DND-41 (cell line): Measurements from ENCODE around the gene NRG2.

Experiments used
- ATAC-seq: fragments of 200-7000 bp; cut with Tn5 transposase; 3 replicates; pipeline ENCODE4 v1.9.1; 2021; ENCODE audit warnings: low read depth; ENCODE audit not compliant: insufficient read depth
- DNase-seq: peaks from one replicate; pipeline ENCODE4 v3.0.0-alpha.2; 2020
- H2AFZ ChIP-seq: 2 replicates; pipeline ENCODE4 v1.6.0; 2012; ENCODE audit warnings: low read depth, low read length
- H3K27ac ChIP-seq: 2 replicates; pipeline ENCODE4 v1.5.1; 2012; ENCODE audit warnings: low read length, inconsistent platforms
- H3K27me3 ChIP-seq: fragments of 200-600 bp; sonication (generic); 2 replicates; pipeline ENCODE4 v1.6.0; 2012; ENCODE audit warnings: low read length, mild to moderate bottlenecking, inconsistent platforms; ENCODE audit not compliant: insufficient read depth, poor library complexity
- H3K36me3 ChIP-seq: 2 replicates; pipeline ENCODE4 v1.5.1; 2012; ENCODE audit warnings: low read length, inconsistent platforms; ENCODE audit not compliant: insufficient read depth
- H3K4me1 ChIP-seq: 2 replicates; pipeline ENCODE4 v1.5.1; 2012; ENCODE audit warnings: mild to moderate bottlenecking, low read length; ENCODE audit not compliant: insufficient read depth
- H3K4me2 ChIP-seq: 2 replicates; pipeline ENCODE4 v1.6.0; 2012; ENCODE audit warnings: mild to moderate bottlenecking, moderate library complexity, low read length, inconsistent platforms; ENCODE audit not compliant: insufficient read depth
- H3K4me3 ChIP-seq, 2 experiments: fragments of 200-600 bp in 1 of 2; shearing (Covaris generic) in 1 of 2; 2 replicates each; pipeline ENCODE4 v1.5.1; 2012 to 2016; ENCODE audit warnings: inconsistent platforms in 2 of 2, low read length in 2 of 2, mild to moderate bottlenecking in 2 of 2, low read depth in 1 of 2, moderate library complexity in 1 of 2
- H3K79me2 ChIP-seq: 2 replicates; pipeline ENCODE4 v1.6.0; 2012; ENCODE audit warnings: low read length, inconsistent platforms; ENCODE audit not compliant: insufficient read depth
- H3K9ac ChIP-seq: 2 replicates; pipeline ENCODE4 v1.6.0; 2012; ENCODE audit warnings: low read depth, mild to moderate bottlenecking, inconsistent platforms, low read length, moderate library complexity
- H3K9me3 ChIP-seq: 2 replicates; pipeline ENCODE4 v1.5.1; 2012; ENCODE audit warnings: low read length, moderate library complexity, mild to moderate bottlenecking, inconsistent platforms; ENCODE audit not compliant: insufficient read depth, severe bottlenecking
- H4K20me1 ChIP-seq: 2 replicates; pipeline ENCODE4 v1.6.0; 2012; ENCODE audit warnings: low read length; ENCODE audit not compliant: insufficient read depth
- EZH2 ChIP-seq: IDR thresholded peaks from 3 replicates; pipeline ENCODE4 v1.6.1; 2012; ENCODE audit warnings: borderline replicate concordance, low read depth, mild to moderate bottlenecking, moderate library complexity, low read length, inconsistent platforms; ENCODE audit not compliant: severe bottlenecking
- TF ChIP-seq, protein P1 (sequence below): IDR thresholded peaks from 2 replicates; pipeline ENCODE4 v1.5.1; 2012; ENCODE audit warnings: borderline replicate concordance, low read length, moderate library complexity, mild to moderate bottlenecking; ENCODE audit not compliant: poor library complexity, severe bottlenecking; ENCODE audit errors: extremely low read depth

NRG2 gene

GRCh38 chr5:139867581-139867980, 175.5 kb downstream of the NRG2 start:
- DNase-seq (no peak), ATAC-seq (no peak)
- Histone ChIP-seq H3K27me3 (peaks cover 24% of the 10 kb centered on the region), H3K4me3 (no peak overlapping the region), H3K27ac (no peak overlapping the region), H3K4me1 (no peaks in the 10 kb centered on the region), H3K9me3 (no peaks in the 10 kb centered on the region), H3K9ac (no peak overlapping the region), H3K79me2 (no peaks in the 10 kb centered on the region), H4K20me1 (no peaks in the 10 kb centered on the region; the same call in 1 of the 2 replicates), H2AFZ (no peak overlapping the region), H3K4me2 (no peak overlapping the region), H3K36me3 (no peaks in the 10 kb centered on the region)
- TF ChIP-seq, protein P1, sequence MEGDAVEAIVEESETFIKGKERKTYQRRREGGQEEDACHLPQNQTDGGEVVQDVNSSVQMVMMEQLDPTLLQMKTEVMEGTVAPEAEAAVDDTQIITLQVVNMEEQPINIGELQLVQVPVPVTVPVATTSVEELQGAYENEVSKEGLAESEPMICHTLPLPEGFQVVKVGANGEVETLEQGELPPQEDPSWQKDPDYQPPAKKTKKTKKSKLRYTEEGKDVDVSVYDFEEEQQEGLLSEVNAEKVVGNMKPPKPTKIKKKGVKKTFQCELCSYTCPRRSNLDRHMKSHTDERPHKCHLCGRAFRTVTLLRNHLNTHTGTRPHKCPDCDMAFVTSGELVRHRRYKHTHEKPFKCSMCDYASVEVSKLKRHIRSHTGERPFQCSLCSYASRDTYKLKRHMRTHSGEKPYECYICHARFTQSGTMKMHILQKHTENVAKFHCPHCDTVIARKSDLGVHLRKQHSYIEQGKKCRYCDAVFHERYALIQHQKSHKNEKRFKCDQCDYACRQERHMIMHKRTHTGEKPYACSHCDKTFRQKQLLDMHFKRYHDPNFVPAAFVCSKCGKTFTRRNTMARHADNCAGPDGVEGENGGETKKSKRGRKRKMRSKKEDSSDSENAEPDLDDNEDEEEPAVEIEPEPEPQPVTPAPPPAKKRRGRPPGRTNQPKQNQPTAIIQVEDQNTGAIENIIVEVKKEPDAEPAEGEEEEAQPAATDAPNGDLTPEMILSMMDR: no peak
- TF ChIP-seq EZH2: no peak

DNA sequence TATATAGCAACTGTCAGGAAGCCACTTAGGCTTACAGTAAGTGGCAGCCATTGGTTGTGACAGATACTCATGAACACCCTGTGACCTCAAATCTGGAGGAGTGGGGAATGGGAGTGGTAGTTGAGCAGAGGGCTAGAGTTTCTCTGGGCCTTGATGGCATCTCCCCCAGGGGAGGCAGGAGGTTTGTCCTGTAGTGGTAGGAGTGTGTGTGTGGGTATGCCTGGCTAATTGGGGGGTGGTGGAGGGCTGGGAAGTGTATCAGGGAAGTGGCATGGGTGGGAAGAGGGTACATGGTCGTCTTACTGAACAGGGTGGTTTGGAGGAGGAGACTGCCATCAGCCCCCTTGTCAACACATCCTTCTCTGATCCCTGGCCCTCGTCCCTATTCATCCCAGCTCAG, 176.0 kb downstream of the NRG2 start:
- H3K27me3 ChIP-seq: peaks cover 22% of the 10 kb centered on the region
- no peak for ATAC-seq
- H3K4me2 ChIP-seq: no peak overlapping the region
- H3K4me1 ChIP-seq: no peaks in the 10 kb centered on the region
- no peak overlapping the region for H3K4me3 ChIP-seq
- TF ChIP-seq, protein P1: no peak
- no peak for TF ChIP-seq EZH2
- no peaks in the 10 kb centered on the region for H3K9me3 ChIP-seq
- H2AFZ ChIP-seq: no peak overlapping the region
- no peaks in the 10 kb centered on the region; the same call in 1 of the 2 replicates for H4K20me1 ChIP-seq
- no peak overlapping the region for H3K27ac ChIP-seq
- no peaks in the 10 kb centered on the region for H3K36me3 ChIP-seq
- no peak for DNase-seq
- H3K9ac ChIP-seq: no peak overlapping the region
- H3K79me2 ChIP-seq: no peaks in the 10 kb centered on the region

DNA sequence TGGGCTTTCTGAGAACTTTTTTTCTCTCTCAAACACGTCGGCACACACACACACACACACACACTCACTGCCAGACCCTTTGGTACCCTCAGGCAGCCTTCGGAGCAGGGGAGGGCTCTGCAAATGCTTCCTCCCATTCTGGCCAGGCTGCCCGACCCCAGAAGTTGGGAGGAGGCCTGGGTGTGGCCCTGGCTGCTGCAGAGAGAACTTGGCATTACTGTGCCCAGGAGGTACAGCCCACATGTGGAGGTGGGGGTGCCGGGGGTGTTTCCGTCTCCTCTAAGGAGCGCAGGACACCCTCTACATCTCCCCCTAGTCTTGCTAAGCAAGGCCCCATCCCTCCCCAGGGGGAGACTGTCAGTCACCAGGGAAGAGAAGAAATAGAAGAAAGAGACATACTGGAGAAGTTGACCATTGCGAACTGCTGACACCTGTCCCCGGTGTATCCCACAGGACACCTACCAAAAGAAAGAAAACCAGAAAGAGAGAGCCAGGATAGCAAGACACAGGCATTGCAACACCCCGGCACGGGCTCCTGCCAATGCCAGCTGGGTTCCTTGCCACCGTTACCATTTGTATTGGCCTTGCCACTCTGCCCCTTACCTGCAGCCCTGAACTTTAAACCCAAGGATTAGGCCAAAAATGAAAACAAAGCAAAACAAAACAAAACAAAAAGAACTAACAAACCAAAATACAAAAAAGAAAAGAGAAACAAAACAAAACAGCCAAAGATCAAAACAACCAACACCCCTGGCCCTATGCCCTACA, 178.2 kb downstream of the NRG2 start:
- H3K9ac ChIP-seq: no peak overlapping the region
- H3K4me2 ChIP-seq: no peak overlapping the region
- H3K36me3 ChIP-seq: no peaks in the 10 kb centered on the region
- no peak for TF ChIP-seq EZH2
- TF ChIP-seq, protein P1: no peak
- H3K9me3 ChIP-seq: no peaks in the 10 kb centered on the region
- no peaks in the 10 kb centered on the region for H3K4me1 ChIP-seq
- H3K79me2 ChIP-seq: no peaks in the 10 kb centered on the region
- no peak for ATAC-seq
- H4K20me1 ChIP-seq: no peaks in the 10 kb centered on the region; the same call in 1 of the 2 replicates
- no peak overlapping the region for H3K4me3 ChIP-seq
- H2AFZ ChIP-seq: no peak overlapping the region
- H3K27ac ChIP-seq: no peak overlapping the region
- no peak for DNase-seq
- H3K27me3 ChIP-seq: peaks cover 11% of the 10 kb centered on the region
